NCI-H128 (cell line): ENCODE data around the gene VILL.

Source experiments
- DNase-seq: peaks from one replicate; lab custom pipeline; 2025; ENCODE audit not compliant: unreplicated experiment; lab: John Stamatoyannopoulos, UW

VILL gene

GRCh38 chr3:37999836-38000235, 9.2 kb downstream of the VILL start:
- no peak for DNase-seq

- no peak for DNase-seq
These were observed 9.8 kb downstream of the VILL start for GRCh38 chr3:38000242-38000916.

GRCh38 chr3:38000965-38001455, 10.4 kb downstream of the VILL start:
- no peak for DNase-seq

GRCh38 chr3:38001456-38002081, 11.0 kb downstream of the VILL start:
- no peak for DNase-seq

- DNase-seq, result no peak
These were observed 11.8 kb downstream of the VILL start for GRCh38 chr3:38002291-38002876.

- DNase-seq, result no peak
These were observed 12.4 kb downstream of the VILL start for GRCh38 chr3:38002940-38003339.

- no peak for DNase-seq
These were observed 12.8 kb downstream of the VILL start for GRCh38 chr3:38003371-38003816.

GRCh38 chr3:38003817-38004414, 13.3 kb downstream of the VILL start:
- no peak for DNase-seq

GRCh38 chr3:38004415-38005075, 14.0 kb downstream of the VILL start:
- peak; percentile 21 for DNase-seq

- DNase-seq, result no peak
These were observed 14.8 kb downstream of the VILL start for GRCh38 chr3:38005076-38006020.

GRCh38 chr3:38006031-38006430, 15.4 kb downstream of the VILL start:
- DNase-seq, result no peak

GRCh38 chr3:38006445-38006995, 15.9 kb downstream of the VILL start:
- no peak for DNase-seq

- no peak for DNase-seq
These were observed 17.1 kb downstream of the VILL start for GRCh38 chr3:38007754-38008090.

- no peak for DNase-seq
These were observed 17.7 kb downstream of the VILL start for GRCh38 chr3:38008191-38008701.

GRCh38 chr3:38008971-38009580, 18.5 kb downstream of the VILL start:
- no peak for DNase-seq

GRCh38 chr3:38009807-38010591, 19.4 kb downstream of the VILL start:
- no peak for DNase-seq

- DNase-seq, result no peak
These were observed 20.5 kb downstream of the VILL start for GRCh38 chr3:38011111-38011510.

- no peak for DNase-seq
These were observed 24.9 kb downstream of the VILL start for GRCh38 chr3:38015485-38015884.

- no peak for DNase-seq
These were observed 25.4 kb downstream of the VILL start for GRCh38 chr3:38015984-38016383.
